H1 (cell line): ENCODE data around the gene SPEF1. TPM values are rescaled to one million over a fixed set of nuclear protein-coding genes. Genes with fewer than 3 reads are reported as not detected.

ENCODE experiments used
- ASH2L ChIP-seq: fragments of 200-600, 300-600 bp; sonication (generic); IDR thresholded peaks from one replicate; pipeline ENCODE4 v1.7.1; 2017; ENCODE audit warnings: low read length
- BCL11A ChIP-seq, 2 experiments: IDR thresholded peaks; one replicate each; pipeline ENCODE4 v1.6.1; 2011; ENCODE audit warnings: low read depth in 2 of 2, low read length in 2 of 2, mild to moderate bottlenecking in 2 of 2
- CHD1 ChIP-seq: IDR thresholded peaks from 2 replicates; pipeline ENCODE4 v1.6.1; 2012; ENCODE audit warnings: low read depth, low read length, improper control_type of control experiment
- CHD2 ChIP-seq: IDR thresholded peaks from 2 replicates; pipeline ENCODE4 v1.6.1; 2012; ENCODE audit warnings: low read length, improper control_type of control experiment
- CREB1 ChIP-seq: IDR thresholded peaks from 2 replicates; pipeline ENCODE4 v1.6.1; 2012; ENCODE audit warnings: inconsistent platforms
- CTBP2 ChIP-seq: IDR thresholded peaks from 2 replicates; pipeline ENCODE4 v1.7.0; 2011; ENCODE audit warnings: borderline replicate concordance, mild to moderate bottlenecking, moderate library complexity, mixed read lengths, low read length; ENCODE audit not compliant: insufficient read depth, insufficient read length
- CTCF ChIP-seq, 3 experiments: IDR thresholded peaks; 1 replicate in 2 of 3; 2 replicates in 1 of 3; pipeline versions ENCODE4 v1.5.1 to v1.6.1; 2011; ENCODE audit warnings: low read length in 3 of 3, mild to moderate bottlenecking in 3 of 3, inconsistent platforms in 2 of 3, low read depth in 1 of 3, moderate library complexity in 1 of 3; ENCODE audit not compliant: insufficient read depth in 1 of 3; ENCODE audit errors: control extremely low read depth in 1 of 3
- EGR1 ChIP-seq: IDR thresholded peaks from 2 replicates; pipeline ENCODE4 v1.6.1; 2011; ENCODE audit warnings: low read depth, low read length, borderline replicate concordance
- EZH2 ChIP-seq: fragments of 200-600 bp; sonication (generic); IDR thresholded peaks from 2 replicates; pipeline ENCODE4 v1.7.1; 2012; ENCODE audit warnings: low read depth, mild to moderate bottlenecking, moderate library complexity, low read length, inconsistent platforms; ENCODE audit not compliant: severe bottlenecking
- JUN ChIP-seq: IDR thresholded peaks from 2 replicates; pipeline ENCODE4 v1.6.1; 2011; ENCODE audit warnings: low read depth, mild to moderate bottlenecking, improper control_type of control experiment, low read length
- KDM4A ChIP-seq: IDR thresholded peaks from one replicate; pipeline ENCODE4 v1.7.1; 2012; ENCODE audit warnings: low read depth, mild to moderate bottlenecking, moderate library complexity, low read length, inconsistent platforms; ENCODE audit not compliant: severe bottlenecking
- KDM5A ChIP-seq: fragments of 200-600 bp; IDR thresholded peaks from 2 replicates; pipeline ENCODE4 v1.7.1; 2012; ENCODE audit warnings: mild to moderate bottlenecking, low read length, inconsistent platforms, mixed read lengths
- MAFK ChIP-seq: IDR thresholded peaks from 2 replicates; pipeline ENCODE4 v1.6.1; 2012; ENCODE audit warnings: low read depth, mild to moderate bottlenecking, improper control_type of control experiment, low read length
- RBBP5 ChIP-seq: IDR thresholded peaks from 2 replicates; pipeline ENCODE4 v1.7.1; 2012; ENCODE audit warnings: low read depth, mild to moderate bottlenecking, inconsistent platforms, low read length, moderate library complexity, borderline replicate concordance
- RNF2 ChIP-seq: fragments of 200-900, 300-1000 bp; sonication (generic); IDR thresholded peaks from 2 replicates; pipeline ENCODE4 v1.7.1; 2016; ENCODE audit warnings: borderline replicate concordance, low read depth, mild to moderate bottlenecking, antibody characterized with exemption, low read length; ENCODE audit not compliant: poor library complexity, severe bottlenecking; ENCODE audit errors: missing control alignments
- SAP30 ChIP-seq: fragments of 300-600 bp; sonication (generic); IDR thresholded peaks from 2 replicates; pipeline ENCODE4 v1.7.1; 2012; ENCODE audit warnings: low read length, moderate library complexity, mild to moderate bottlenecking, inconsistent platforms; ENCODE audit not compliant: insufficient read depth, insufficient replicate concordance
- SIX5 ChIP-seq: IDR thresholded peaks from 2 replicates; pipeline ENCODE4 v1.6.1; 2011; ENCODE audit warnings: mild to moderate bottlenecking, low read depth, low read length
- SP2 ChIP-seq: IDR thresholded peaks from 2 replicates; pipeline ENCODE4 v1.6.1; 2012; ENCODE audit warnings: mild to moderate bottlenecking, low read length, inconsistent platforms
- SUZ12 ChIP-seq: fragments of 200-600 bp; sonication (generic); IDR thresholded peaks from 2 replicates; pipeline ENCODE4 v1.6.1; 2012; ENCODE audit warnings: mild to moderate bottlenecking, inconsistent platforms, low read length, moderate library complexity, mixed read lengths
- TAF7 ChIP-seq: optimal IDR thresholded peaks from 2 replicates; pipeline ENCODE3; 2011; ENCODE audit warnings: low read depth, mild to moderate bottlenecking, inconsistent platforms, low read length, moderate library complexity, borderline replicate concordance
- TEAD4 ChIP-seq: IDR thresholded peaks from 2 replicates; pipeline ENCODE4 v1.6.1; 2012; ENCODE audit warnings: low read depth, low read length, inconsistent platforms, mixed read lengths
- polyA plus RNA-seq, 7 experiments: library from polyadenylated mRNA; depleted of rRNA in 3 of 7; stranded (reverse) in 5 of 7; unstranded in 2 of 7; fragments of >200 nt in 5 of 7; fragments of 200-250 nt in 2 of 7; gene quantifications; 1 replicate in 5 of 7; 2 replicates in 1 of 7; 4 replicates in 1 of 7; pipeline versions ENCODE4 v1.2.1 to v1.2.3, GENCODE V29; 2011 to 2013; ENCODE audit warnings: missing spikeins in 2 of 7, mixed read lengths in 2 of 7
- total RNA-seq: library from RNA; stranded (reverse); fragmentation: NEBNext Ultra II Directional; extraction: Animal tissue kit (Norgen Biotek cat#: 25700); gene quantifications from 2 replicates; pipeline ENCODE4 v1.2.1, GENCODE V29; 2021

The SPEF1 gene
- total and polyA plus RNA-seq, 2 of the 8 experiments (the other 6 are each of a cell fraction or from before 2014, with no cell fraction given), result 0.51 to 0.71 TPM

- no peak for TF ChIP-seq RNF2
- no peak for TF ChIP-seq SUZ12
- TF ChIP-seq MAFK, result no peak
- TF ChIP-seq SP2, result no peak
- no peak for TF ChIP-seq EGR1
- TF ChIP-seq BCL11A (IDR thresholded peaks at IDR 0.05; ENCODE audit: low read depth in 2 of 2, low read length in 2 of 2), result no peak
- TF ChIP-seq KDM5A, result no peak
- TF ChIP-seq CTBP2, result no peak
- TF ChIP-seq EZH2, result no peak
- no peak for TF ChIP-seq CHD2
- no peak for TF ChIP-seq TEAD4
- TF ChIP-seq CREB1, result peak; percentile 44; the same call in 1 of the 2 replicates
- peak; percentile 74 to 90 (median 75) for TF ChIP-seq CTCF (IDR thresholded peaks at IDR 0.05; ENCODE audit: control extremely low read depth in 1 of 3, insufficient read depth in 1 of 3, low read depth in 1 of 3, low read length in 3 of 3)
- TF ChIP-seq SAP30, result no peak
- no peak for TF ChIP-seq CHD1
- no peak for TF ChIP-seq ASH2L
- no peak for TF ChIP-seq RBBP5
- TF ChIP-seq TAF7, result no peak
- no peak for TF ChIP-seq KDM4A
- no peak for TF ChIP-seq SIX5
- TF ChIP-seq JUN, result no peak
Observed at GRCh38 chr20:3818155-3819151, 37.2 kb upstream of the SPEF1 start (continued).
